H9 (cell line): ENCODE measurements around the gene ANO3. TPM values are rescaled to one million over a fixed set of nuclear protein-coding genes. Genes with fewer than 3 reads are reported as not detected.

ENCODE experiments used
- DNase-seq: peaks from one replicate; pipeline ENCODE4 v3.0.0-alpha.2; 2017
- H2AFZ ChIP-seq: one replicate; pipeline ENCODE4 v1.6.1; 2013; ENCODE audit warnings: mild to moderate bottlenecking, low read length, control low read depth, moderate library complexity
- H2AK5ac ChIP-seq: 2 replicates; pipeline ENCODE4 v1.6.1; 2013; ENCODE audit warnings: low read length, control low read depth, mixed read lengths; ENCODE audit not compliant: insufficient read length
- H2BK120ac ChIP-seq: one replicate; pipeline ENCODE4 v1.6.1; 2013; ENCODE audit warnings: low read depth, mild to moderate bottlenecking, low read length, control low read depth, inconsistent platforms; ENCODE audit not compliant: poor library complexity, severe bottlenecking
- H2BK12ac ChIP-seq: 2 replicates; pipeline ENCODE4 v1.6.1; 2013; ENCODE audit warnings: low read length, control low read depth, mixed read lengths, low read depth; ENCODE audit not compliant: insufficient read length
- H2BK15ac ChIP-seq: 2 replicates; pipeline ENCODE4 v1.6.1; 2013; ENCODE audit warnings: low read depth, low read length, control low read depth
- H2BK20ac ChIP-seq: one replicate; pipeline ENCODE4 v1.6.1; 2013; ENCODE audit warnings: low read depth, mild to moderate bottlenecking, low read length, control low read depth, inconsistent platforms; ENCODE audit not compliant: poor library complexity, severe bottlenecking
- H2BK5ac ChIP-seq: 2 replicates; pipeline ENCODE4 v1.6.1; 2013; ENCODE audit warnings: low read length, control low read depth, mixed read lengths; ENCODE audit not compliant: insufficient read length
- H3K14ac ChIP-seq: 2 replicates; pipeline ENCODE4 v1.6.1; 2013; ENCODE audit warnings: low read length, control low read depth; ENCODE audit not compliant: insufficient read depth
- H3K18ac ChIP-seq: 2 replicates; pipeline ENCODE4 v1.6.1; 2013; ENCODE audit warnings: low read depth, mild to moderate bottlenecking, mixed read lengths, low read length, control low read depth; ENCODE audit not compliant: insufficient read length
- H3K23ac ChIP-seq: 2 replicates; pipeline ENCODE4 v1.6.1; 2013; ENCODE audit warnings: low read length, control low read depth, mixed read lengths, low read depth; ENCODE audit not compliant: insufficient read length
- H3K23me2 ChIP-seq: 2 replicates; pipeline ENCODE4 v1.6.1; 2013; ENCODE audit warnings: low read depth, mild to moderate bottlenecking, mixed read lengths, low read length, control low read depth; ENCODE audit not compliant: insufficient read length, poor library complexity, severe bottlenecking
- H3K27ac ChIP-seq: 2 replicates; pipeline ENCODE4 v1.5.1; 2013; ENCODE audit warnings: low read length, control low read depth, mixed read lengths, low read depth; ENCODE audit not compliant: insufficient read length
- H3K27me3 ChIP-seq: 2 replicates; pipeline ENCODE4 v1.6.1; 2013; ENCODE audit warnings: low read length, control low read depth, inconsistent platforms; ENCODE audit not compliant: insufficient read depth
- H3K4ac ChIP-seq: 2 replicates; pipeline ENCODE4 v1.6.1; 2013; ENCODE audit warnings: low read depth, mild to moderate bottlenecking, control low read depth, inconsistent platforms, low read length, moderate library complexity
- H3K4me1 ChIP-seq: 2 replicates; pipeline ENCODE4 v1.6.1; 2013; ENCODE audit warnings: low read length, control low read depth, inconsistent platforms; ENCODE audit not compliant: insufficient read depth
- H3K4me2 ChIP-seq: 2 replicates; pipeline ENCODE4 v1.6.1; 2013; ENCODE audit warnings: low read length, control low read depth, mixed read lengths; ENCODE audit not compliant: insufficient read length, insufficient read depth
- H3K56ac ChIP-seq: 2 replicates; pipeline ENCODE4 v1.6.1; 2013; ENCODE audit warnings: low read depth, mild to moderate bottlenecking, mixed read lengths, low read length, control low read depth; ENCODE audit not compliant: insufficient read length
- H3K79me1 ChIP-seq: 2 replicates; pipeline ENCODE4 v1.6.1; 2013; ENCODE audit warnings: low read depth, mild to moderate bottlenecking, moderate library complexity, low read length, control low read depth, inconsistent platforms; ENCODE audit not compliant: insufficient read depth, poor library complexity, severe bottlenecking
- H3K79me2 ChIP-seq: 2 replicates; pipeline ENCODE4 v1.6.1; 2013; ENCODE audit warnings: low read length, control low read depth, inconsistent platforms; ENCODE audit not compliant: insufficient read depth
- H3K9ac ChIP-seq: 2 replicates; pipeline ENCODE4 v1.6.1; 2013; ENCODE audit warnings: low read length, control low read depth, mixed read lengths; ENCODE audit not compliant: insufficient read length; ENCODE audit errors: extremely low read depth
- H3K9me3 ChIP-seq: one replicate; pipeline ENCODE4 v1.6.1; 2013; ENCODE audit warnings: low read depth, low read length, inconsistent platforms; ENCODE audit not compliant: control insufficient read depth
- H3T11ph ChIP-seq: one replicate; pipeline ENCODE4 v1.6.1; 2013; ENCODE audit warnings: mild to moderate bottlenecking, low read length, control low read depth, inconsistent platforms
- H4K20me1 ChIP-seq: one replicate; pipeline ENCODE4 v1.6.1; 2013; ENCODE audit not compliant: control insufficient read depth, insufficient read length, insufficient read depth
- H4K5ac ChIP-seq: 2 replicates; pipeline ENCODE4 v1.6.1; 2013; ENCODE audit warnings: low read depth, mild to moderate bottlenecking, mixed read lengths, low read length, control low read depth; ENCODE audit not compliant: insufficient read length
- H4K8ac ChIP-seq: replicated peaks from 2 replicates; pipeline ENCODE4 v1.6.1; 2013; ENCODE audit warnings: low read length, control low read depth, mixed read lengths, low read depth; ENCODE audit not compliant: insufficient read length
- H4K91ac ChIP-seq: 2 replicates; pipeline ENCODE4 v1.6.1; 2013; ENCODE audit warnings: low read depth, mild to moderate bottlenecking, moderate library complexity, mixed read lengths, low read length, control low read depth; ENCODE audit not compliant: insufficient read length
- H3K27ac Mint-ChIP-seq, 3 experiments: 2 replicates in 2 of 3; 3 replicates in 1 of 3; pipeline ENCODE4 v1.8.0; 2020 to 2021; ENCODE audit warnings: mixed read lengths in 3 of 3, mild to moderate bottlenecking in 1 of 3, moderate library complexity in 1 of 3
- H3K27me3 Mint-ChIP-seq: 2 replicates; pipeline ENCODE4 v1.8.0; 2021; ENCODE audit warnings: low read depth, mild to moderate bottlenecking, moderate library complexity, mixed read lengths
- H3K36me3 Mint-ChIP-seq, 3 experiments: 2 replicates in 2 of 3; 3 replicates in 1 of 3; pipeline ENCODE4 v1.8.0; 2020 to 2021; ENCODE audit warnings: low read depth in 3 of 3, mixed read lengths in 3 of 3; ENCODE audit not compliant: insufficient read depth in 1 of 3
- H3K4me1 Mint-ChIP-seq, 2 experiments: 2 replicates each; pipeline ENCODE4 v1.8.0; 2020; ENCODE audit warnings: mixed read lengths in 2 of 2
- H3K4me3 Mint-ChIP-seq, 2 experiments: 2 replicates in 1 of 2; 3 replicates in 1 of 2; pipeline ENCODE4 v1.8.0; 2020 to 2021; ENCODE audit warnings: mild to moderate bottlenecking in 2 of 2, mixed read lengths in 2 of 2, moderate library complexity in 1 of 2
- H3K9me3 Mint-ChIP-seq, 2 experiments: 2 replicates in 1 of 2; 3 replicates in 1 of 2; pipeline ENCODE4 v1.8.0; 2020; ENCODE audit warnings: mild to moderate bottlenecking in 2 of 2, mixed read lengths in 2 of 2, moderate library complexity in 1 of 2
- CTCF ChIP-seq: fragments of 200-600 bp; sonication (generic); conservative IDR thresholded peaks from 3 replicates; pipeline ENCODE4 v1.8.0; 2021; ENCODE audit warnings: antibody characterized with exemption, mild to moderate bottlenecking
- WGBS: extraction: QIAGEN DNeasy Blood & Tissue Kit; methylation state at CpG from one replicate; pipeline ENCODE4 v1.1.7; 2013; ENCODE audit warnings: missing lambda C conversion rate, low lambda C conversion rate, mixed read lengths; ENCODE audit not compliant: insufficient read length; ENCODE audit errors: extremely low coverage; 5-methylcytosine and 5-hydroxymethylcytosine counted together
- total RNA-seq: library from RNA; stranded (reverse); gene quantifications from 2 replicates; pipeline ENCODE4 v1.2.1, GENCODE V29; 2021

ANO3 gene
- total RNA-seq, 1 experiment from 2014 or later, result not detected

- Histone ChIP-seq H3K79me1 (no peaks in the 10 kb centered on the region), H3K4ac (no peak overlapping the region), H3K18ac (no peak overlapping the region), H3K27me3 (no peaks in the 10 kb centered on the region), H3T11ph (no peak overlapping the region), H4K91ac (no peak overlapping the region), H2BK5ac (no peak overlapping the region), H3K79me2 (no peaks in the 10 kb centered on the region), H3K23ac (no peak overlapping the region), H3K14ac (no peak overlapping the region), H3K27ac (no peak overlapping the region), H3K23me2 (no peaks in the 10 kb centered on the region), H2BK20ac (no peak overlapping the region), H2BK15ac (no peak overlapping the region), H2BK12ac (no peak overlapping the region), H3K9ac (no peak overlapping the region), H2BK120ac (no peak overlapping the region), H4K8ac (no peak overlapping the region), H3K4me1 (no peaks in the 10 kb centered on the region), H2AFZ (no peak overlapping the region), H4K20me1 (no peaks in the 10 kb centered on the region), H3K56ac (no peak overlapping the region), H3K4me2 (no peak overlapping the region), H2AK5ac (no peak overlapping the region), H3K9me3 (no peaks in the 10 kb centered on the region), H4K5ac (no peak overlapping the region)
- Mint-ChIP-seq H3K27me3 (peaks cover 5% of the 10 kb centered on the region), H3K4me3 (no peak overlapping the region), H3K36me3 (no peaks in the 10 kb centered on the region), H3K27ac (no peak overlapping the region), H3K4me1 (peaks cover 0 to 4% of the 10 kb centered on the region in 2 experiments; a peak in 1 of 4 replicates), H3K9me3 (peaks cover 2 to 3% of the 10 kb centered on the region in 2 experiments; a peak in 3 of 5 replicates)
- no peak for TF ChIP-seq CTCF
- DNase-seq, result no peak
- no CpG with 5 or more reads among the region's 4 CpGs for WGBS
Observed at GRCh38 chr11:26537341-26537740, 205.4 kb downstream of the ANO3 start.
